Mesothelial cell of epicardium (in vitro differentiated cells): ENCODE measurements around the gene RANBP3. TPM values are rescaled to one million over a fixed set of nuclear protein-coding genes. Genes with fewer than 3 reads are reported as not detected.

Experiments
- DNase-seq, 2 experiments: peaks; one replicate each; pipeline ENCODE4 v3.0.0; 2021; ENCODE audit warnings: low spot score in 2 of 2; ENCODE audit not compliant: unreplicated experiment in 2 of 2
- H3K27ac Mint-ChIP-seq: 2 replicates; pipeline ENCODE4 v1.8.0; 2021; ENCODE audit warnings: mixed read lengths
- H3K27me3 Mint-ChIP-seq: 2 replicates; pipeline ENCODE4 v1.8.0; 2021; ENCODE audit warnings: low read depth, mixed read lengths
- H3K36me3 Mint-ChIP-seq: 2 replicates; pipeline ENCODE4 v1.8.0; 2021; ENCODE audit warnings: mixed read lengths
- H3K4me1 Mint-ChIP-seq: 2 replicates; pipeline ENCODE4 v1.8.0; 2021; ENCODE audit warnings: mixed read lengths
- H3K4me3 Mint-ChIP-seq: 2 replicates; pipeline ENCODE4 v1.8.0; 2021; ENCODE audit warnings: mild to moderate bottlenecking, moderate library complexity, mixed read lengths
- H3K9me3 Mint-ChIP-seq: 2 replicates; pipeline ENCODE4 v1.8.0; 2021; ENCODE audit warnings: mixed read lengths
- total RNA-seq: library from RNA; stranded (reverse); gene quantifications from 3 replicates; pipeline ENCODE4 v1.2.1, GENCODE V29; 2021
- TF ChIP-seq, protein P1 (sequence below): fragments of 200-600 bp; sonication (generic); IDR thresholded peaks from one replicate; pipeline ENCODE4 v1.5.0; 2021; ENCODE audit warnings: antibody characterized with exemption; ENCODE audit not compliant: unreplicated experiment

Gene RANBP3
- total RNA-seq, 1 donor from 2014 or later = 83.3 TPM

DNA sequence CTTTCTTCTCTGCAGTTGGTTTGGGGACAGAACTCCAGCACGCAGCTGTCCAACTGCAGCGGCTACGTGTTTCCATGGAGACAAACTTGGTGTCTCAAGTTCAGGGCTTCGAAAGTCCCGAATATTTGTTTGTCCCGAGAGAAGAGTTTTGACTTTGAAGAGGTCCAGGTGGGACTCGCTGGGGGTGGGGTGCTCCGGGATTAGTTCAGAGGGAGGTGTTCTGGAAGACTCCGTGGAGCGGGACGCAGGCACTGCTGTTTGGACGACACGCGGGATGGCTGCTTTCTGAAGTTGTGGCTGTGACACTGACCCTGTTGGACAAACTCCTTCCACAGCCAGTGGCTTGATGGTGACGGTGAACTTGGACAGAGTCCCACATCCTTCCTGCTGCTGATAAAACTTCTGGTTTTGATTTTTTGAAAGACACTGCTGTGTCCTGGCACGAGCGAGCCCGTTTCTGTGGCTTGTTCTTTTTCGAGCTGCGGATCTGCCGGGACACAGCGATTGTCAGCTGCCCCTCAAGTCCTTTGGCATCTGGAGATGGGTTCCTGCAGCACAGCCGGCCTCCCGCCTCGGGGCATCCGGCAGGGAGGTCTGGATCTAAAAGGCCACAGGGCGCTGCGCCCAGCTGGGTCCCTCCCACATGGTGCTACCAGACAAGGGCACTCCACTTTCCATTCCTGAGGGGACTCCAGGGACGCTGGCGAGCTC, 15.9 kb upstream of the RANBP3 start:
- no peaks in the 10 kb centered on the region for H3K36me3 Mint-ChIP-seq
- peak overlapping the region; percentile 57 for H3K27ac Mint-ChIP-seq
- no peak for DNase-seq

GRCh38 chr19:5993201-5993600, 15.3 kb upstream of the RANBP3 start:
- DNase-seq = no peak
- no peaks in the 10 kb centered on the region for H3K36me3 Mint-ChIP-seq
- no peaks in the 10 kb centered on the region for H3K27me3 Mint-ChIP-seq
- H3K27ac Mint-ChIP-seq = no peak overlapping the region
- no peaks in the 10 kb centered on the region for H3K9me3 Mint-ChIP-seq
- H3K4me3 Mint-ChIP-seq = no peak overlapping the region
- TF ChIP-seq, protein P1, sequence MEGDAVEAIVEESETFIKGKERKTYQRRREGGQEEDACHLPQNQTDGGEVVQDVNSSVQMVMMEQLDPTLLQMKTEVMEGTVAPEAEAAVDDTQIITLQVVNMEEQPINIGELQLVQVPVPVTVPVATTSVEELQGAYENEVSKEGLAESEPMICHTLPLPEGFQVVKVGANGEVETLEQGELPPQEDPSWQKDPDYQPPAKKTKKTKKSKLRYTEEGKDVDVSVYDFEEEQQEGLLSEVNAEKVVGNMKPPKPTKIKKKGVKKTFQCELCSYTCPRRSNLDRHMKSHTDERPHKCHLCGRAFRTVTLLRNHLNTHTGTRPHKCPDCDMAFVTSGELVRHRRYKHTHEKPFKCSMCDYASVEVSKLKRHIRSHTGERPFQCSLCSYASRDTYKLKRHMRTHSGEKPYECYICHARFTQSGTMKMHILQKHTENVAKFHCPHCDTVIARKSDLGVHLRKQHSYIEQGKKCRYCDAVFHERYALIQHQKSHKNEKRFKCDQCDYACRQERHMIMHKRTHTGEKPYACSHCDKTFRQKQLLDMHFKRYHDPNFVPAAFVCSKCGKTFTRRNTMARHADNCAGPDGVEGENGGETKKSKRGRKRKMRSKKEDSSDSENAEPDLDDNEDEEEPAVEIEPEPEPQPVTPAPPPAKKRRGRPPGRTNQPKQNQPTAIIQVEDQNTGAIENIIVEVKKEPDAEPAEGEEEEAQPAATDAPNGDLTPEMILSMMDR = no peak
- peaks cover 14% of the 10 kb centered on the region for H3K4me1 Mint-ChIP-seq

More for the DNA sequence above, 15.9 kb upstream of the RANBP3 start:
- Mint-ChIP-seq H3K4me3 (no peak overlapping the region), H3K9me3 (no peaks in the 10 kb centered on the region), H3K27me3 (no peaks in the 10 kb centered on the region), H3K4me1 (peaks cover 14% of the 10 kb centered on the region)
- TF ChIP-seq, protein P1 = no peak

- peaks cover 14% of the 10 kb centered on the region for H3K4me1 Mint-ChIP-seq
- no peaks in the 10 kb centered on the region for H3K36me3 Mint-ChIP-seq
- H3K9me3 Mint-ChIP-seq = no peaks in the 10 kb centered on the region
- no peak overlapping the region for H3K27ac Mint-ChIP-seq
- TF ChIP-seq, protein P1 = no peak
- no peak overlapping the region for H3K4me3 Mint-ChIP-seq
- DNase-seq = no peak
- H3K27me3 Mint-ChIP-seq = no peaks in the 10 kb centered on the region
Measured at GRCh38 chr19:5992756-5993155, 14.8 kb upstream of the RANBP3 start.

DNA sequence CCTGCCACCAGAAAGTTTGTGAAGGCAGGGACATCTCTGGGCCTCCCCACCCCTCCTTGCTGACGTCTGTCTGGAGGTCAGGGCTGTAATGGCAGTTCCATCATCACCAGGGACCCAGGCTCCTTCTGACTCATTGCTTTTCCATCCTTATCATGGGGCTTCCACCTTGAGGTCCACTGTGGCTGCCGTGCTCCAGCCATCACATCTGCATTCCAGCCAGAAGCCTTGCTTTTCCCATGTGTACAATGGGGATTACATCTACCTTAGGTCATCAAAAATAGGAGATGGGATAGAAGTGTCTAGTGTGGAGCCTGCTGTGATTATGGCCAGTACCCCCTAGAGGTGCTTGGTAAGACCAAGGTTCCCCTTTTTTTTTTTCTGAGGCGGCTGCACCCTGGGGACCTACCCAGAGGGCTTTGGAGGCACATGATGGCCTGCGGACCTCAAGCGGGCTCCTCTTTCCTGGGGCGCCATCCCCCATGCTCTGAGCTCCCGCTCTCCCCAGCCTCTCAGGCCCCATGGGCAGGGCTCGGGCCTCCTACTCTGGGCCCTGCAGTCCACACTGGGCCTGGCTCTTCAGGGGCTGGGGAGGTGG, 13.4 kb upstream of the RANBP3 start:
- TF ChIP-seq, protein P1 = no peak
- Mint-ChIP-seq H3K4me3 (no peak overlapping the region), H3K36me3 (no peaks in the 10 kb centered on the region), H3K27me3 (no peaks in the 10 kb centered on the region), H3K4me1 (peaks cover 17% of the 10 kb centered on the region), H3K27ac (no peak overlapping the region), H3K9me3 (no peaks in the 10 kb centered on the region)
- no peak for DNase-seq

DNA sequence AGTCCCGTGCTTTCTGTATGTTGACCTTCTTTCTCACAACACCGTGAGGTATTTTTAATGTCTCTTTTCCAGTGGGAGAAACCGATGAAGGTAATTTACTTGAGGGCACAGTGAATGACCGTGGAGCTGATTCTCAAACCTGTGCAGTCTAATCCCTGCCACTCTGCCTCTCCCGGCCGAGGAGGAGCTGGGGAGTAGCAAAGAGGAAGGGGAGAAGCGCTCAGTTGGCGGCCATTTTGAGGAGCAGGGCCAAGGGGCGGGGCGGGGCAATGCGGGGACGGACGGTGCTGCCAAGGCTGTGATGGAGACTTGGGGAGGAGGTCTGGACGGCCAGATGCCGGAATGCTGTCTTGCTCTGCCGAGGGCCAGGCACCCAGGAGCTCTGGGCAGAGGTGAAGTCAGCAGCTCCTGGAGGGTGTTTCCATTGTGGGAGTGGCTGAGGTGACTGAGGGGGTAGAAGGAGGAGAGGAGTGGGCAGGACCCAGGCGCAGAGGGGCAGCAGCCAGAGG, 12.4 kb upstream of the RANBP3 start:
- H3K36me3 Mint-ChIP-seq = no peaks in the 10 kb centered on the region
- no peaks in the 10 kb centered on the region for H3K9me3 Mint-ChIP-seq
- peaks cover 17% of the 10 kb centered on the region for H3K4me1 Mint-ChIP-seq
- no peaks in the 10 kb centered on the region for H3K27me3 Mint-ChIP-seq
- H3K4me3 Mint-ChIP-seq = peak overlapping the region; percentile 47
- TF ChIP-seq, protein P1 = no peak
- H3K27ac Mint-ChIP-seq = peak overlapping the region; percentile 71
- no peak for DNase-seq
